Lower lobe of right lung (tissue), 2 donors: Measurements from ENCODE around the gene GREM2. TPM values are rescaled to one million over a fixed set of nuclear protein-coding genes. Genes with fewer than 3 reads are reported as not detected.

Source experiments
- ATAC-seq, 2 donors: fragments of 200-7000 bp; cut with Tn5 transposase; one replicate each; pipeline ENCODE4 v1.9.1; 2020 to 2022; ENCODE audit warnings: mild to moderate bottlenecking in 2 of 2, moderate library complexity in 2 of 2
- DNase-seq: peaks from one replicate; pipeline ENCODE4 v3.0.0-alpha.2; 2020
- H3K27ac ChIP-seq: fragments of 200-600 bp; one replicate; pipeline ENCODE4 v1.8.0; 2022
- H3K27me3 ChIP-seq: fragments of 200-600 bp; one replicate; pipeline ENCODE4 v1.8.0; 2022; ENCODE audit warnings: low read depth
- H3K36me3 ChIP-seq: fragments of 200-600 bp; one replicate; pipeline ENCODE4 v1.8.0; 2022; ENCODE audit warnings: mild to moderate bottlenecking
- H3K4me1 ChIP-seq: fragments of 200-600 bp; one replicate; pipeline ENCODE4 v1.8.0; 2022
- H3K4me3 ChIP-seq: fragments of 200-600 bp; one replicate; pipeline ENCODE4 v1.8.0; 2022; ENCODE audit warnings: mild to moderate bottlenecking
- H3K9me3 ChIP-seq: fragments of 200-600 bp; one replicate; pipeline ENCODE4 v1.8.0; 2022
- intact Hi-C: fragments of 100-400 bp; cut with DNase I; formaldehyde crosslinking; loops from one replicate; pipeline ENCODE4 v1.11.0; 2022
- total RNA-seq: library from RNA; stranded (reverse); fragmentation: NEBNext Ultra II Directional; extraction: Animal tissue kit (Norgen Biotek cat#: 25700); gene quantifications from one replicate; pipeline ENCODE4 v1.2.1, GENCODE V29; 2021
- TF ChIP-seq, protein P1 (sequence below): fragments of 200-600 bp; IDR thresholded peaks from one replicate; pipeline ENCODE4 v1.8.0; 2022; ENCODE audit warnings: antibody characterized with exemption, mild to moderate bottlenecking
- donor health status: DM: no; HTN: yes; CAD: no; lungs with severe emphysema.

Gene GREM2
- total RNA-seq, 1 donor from 2014 or later: 0.74 TPM

DNA sequence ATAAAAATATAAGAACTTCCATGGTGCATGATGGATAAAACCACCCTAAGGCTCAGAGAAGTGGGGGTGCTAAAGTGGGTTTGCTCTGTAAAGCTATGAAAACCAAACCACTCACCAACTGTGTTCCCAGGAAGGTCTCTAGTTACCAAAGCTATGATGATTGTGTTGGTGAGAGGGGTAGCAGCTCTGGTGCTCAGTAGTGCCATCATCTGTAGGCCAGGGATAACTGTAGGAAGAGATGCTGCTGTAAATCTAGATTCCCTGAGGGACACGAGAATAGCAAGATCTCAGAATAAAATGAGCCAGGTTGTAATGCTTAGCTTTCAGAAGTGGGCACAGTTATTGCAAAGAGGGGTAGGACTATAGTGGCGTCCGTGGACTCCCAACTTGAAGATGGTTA, 124.5 kb downstream of the GREM2 start:
- H3K4me1 ChIP-seq: no peaks in the 10 kb centered on the region
- DNase-seq (no peak), ATAC-seq (no peak)
- H3K27me3 ChIP-seq: no peaks in the 10 kb centered on the region
- TF ChIP-seq, protein P1, sequence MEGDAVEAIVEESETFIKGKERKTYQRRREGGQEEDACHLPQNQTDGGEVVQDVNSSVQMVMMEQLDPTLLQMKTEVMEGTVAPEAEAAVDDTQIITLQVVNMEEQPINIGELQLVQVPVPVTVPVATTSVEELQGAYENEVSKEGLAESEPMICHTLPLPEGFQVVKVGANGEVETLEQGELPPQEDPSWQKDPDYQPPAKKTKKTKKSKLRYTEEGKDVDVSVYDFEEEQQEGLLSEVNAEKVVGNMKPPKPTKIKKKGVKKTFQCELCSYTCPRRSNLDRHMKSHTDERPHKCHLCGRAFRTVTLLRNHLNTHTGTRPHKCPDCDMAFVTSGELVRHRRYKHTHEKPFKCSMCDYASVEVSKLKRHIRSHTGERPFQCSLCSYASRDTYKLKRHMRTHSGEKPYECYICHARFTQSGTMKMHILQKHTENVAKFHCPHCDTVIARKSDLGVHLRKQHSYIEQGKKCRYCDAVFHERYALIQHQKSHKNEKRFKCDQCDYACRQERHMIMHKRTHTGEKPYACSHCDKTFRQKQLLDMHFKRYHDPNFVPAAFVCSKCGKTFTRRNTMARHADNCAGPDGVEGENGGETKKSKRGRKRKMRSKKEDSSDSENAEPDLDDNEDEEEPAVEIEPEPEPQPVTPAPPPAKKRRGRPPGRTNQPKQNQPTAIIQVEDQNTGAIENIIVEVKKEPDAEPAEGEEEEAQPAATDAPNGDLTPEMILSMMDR: no peak
- H3K4me3 ChIP-seq: no peak overlapping the region
- intact Hi-C loops: no loop called here
- no peak overlapping the region for H3K27ac ChIP-seq
- H3K36me3 ChIP-seq: no peaks in the 10 kb centered on the region
- H3K9me3 ChIP-seq: no peaks in the 10 kb centered on the region

DNA sequence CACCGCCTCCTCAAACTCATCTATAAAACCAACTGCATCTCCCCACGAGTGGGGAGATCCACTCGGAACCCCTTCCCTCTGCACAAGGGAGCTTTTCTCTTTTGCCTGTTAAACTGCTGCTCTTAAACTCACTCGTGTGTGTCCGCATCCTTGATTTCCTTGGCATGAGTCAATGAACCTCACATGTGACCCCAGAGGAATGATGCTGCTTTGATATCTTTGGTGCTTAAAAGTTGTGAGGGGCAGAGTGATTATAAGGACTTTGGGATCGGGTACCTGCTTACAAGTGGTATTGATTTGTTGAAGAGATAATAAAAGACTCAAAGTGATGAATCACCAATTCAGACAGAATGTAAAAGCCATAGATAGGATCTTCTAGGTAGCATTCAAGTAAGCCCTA, 125.3 kb downstream of the GREM2 start:
- no peak for DNase-seq
- Histone ChIP-seq H3K4me3 (no peak overlapping the region), H3K9me3 (no peaks in the 10 kb centered on the region), H3K27me3 (no peaks in the 10 kb centered on the region), H3K4me1 (no peaks in the 10 kb centered on the region), H3K36me3 (no peaks in the 10 kb centered on the region), H3K27ac (no peak overlapping the region)
- no peak for ATAC-seq
- TF ChIP-seq, protein P1: no peak
- intact Hi-C loops: no loop called here

DNA sequence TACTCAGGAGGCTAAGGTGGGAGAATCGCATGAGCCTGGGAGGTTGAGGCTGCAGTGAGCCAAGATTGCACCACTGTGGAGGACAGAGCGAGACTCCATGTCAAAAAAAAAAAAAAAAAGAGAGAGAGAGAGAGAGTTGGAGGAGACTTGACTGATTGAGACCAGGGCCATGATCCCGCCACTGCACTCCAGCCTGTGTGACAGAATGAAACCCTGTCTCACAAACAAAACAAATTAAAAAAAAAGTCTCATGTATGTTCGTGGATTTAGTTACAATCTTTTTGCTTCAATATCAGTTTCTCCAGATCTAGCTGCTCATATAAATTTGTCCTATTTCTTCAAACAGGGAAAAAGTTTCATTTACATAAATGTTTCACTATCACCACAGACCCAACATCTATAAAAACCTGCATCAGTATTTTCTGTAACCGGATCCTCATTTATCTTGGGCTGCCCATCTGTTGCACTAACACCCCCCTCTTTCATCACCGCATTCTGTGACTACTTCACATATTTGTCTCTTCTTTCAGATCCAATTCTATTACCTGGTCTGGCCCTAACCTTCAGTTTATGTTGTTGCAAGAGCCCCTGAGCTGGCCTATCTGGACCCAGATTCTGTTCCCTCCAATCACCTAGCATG, 127.0 kb downstream of the GREM2 start:
- no peak for DNase-seq
- TF ChIP-seq, protein P1: no peak
- ATAC-seq: no peak
- H3K4me3 ChIP-seq: no peak overlapping the region
- H3K4me1 ChIP-seq: no peaks in the 10 kb centered on the region
- H3K9me3 ChIP-seq: no peaks in the 10 kb centered on the region
- H3K36me3 ChIP-seq: no peaks in the 10 kb centered on the region
- no peak overlapping the region for H3K27ac ChIP-seq
- intact Hi-C loops: no loop called here
- H3K27me3 ChIP-seq: no peaks in the 10 kb centered on the region

DNA sequence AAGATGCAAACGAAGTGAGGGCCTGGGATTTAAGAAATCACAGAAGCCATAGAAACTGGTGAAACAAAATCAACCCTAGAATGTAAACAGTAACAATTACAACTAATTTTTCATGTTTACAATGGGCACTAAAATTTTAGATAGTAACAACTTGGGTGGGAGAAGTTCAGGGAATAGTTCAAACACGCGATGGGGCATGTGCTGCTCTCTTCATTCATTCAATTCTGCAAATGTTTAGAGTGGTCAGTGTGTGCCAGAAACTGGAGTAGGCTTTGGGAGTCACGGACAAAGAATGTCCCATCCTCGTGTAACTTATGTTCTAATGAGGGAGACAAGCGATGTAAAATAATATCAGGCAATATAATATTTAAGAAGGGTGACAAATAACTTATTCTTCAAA, 133.4 kb downstream of the GREM2 start:
- TF ChIP-seq, protein P1: no peak
- Histone ChIP-seq H3K9me3 (no peaks in the 10 kb centered on the region), H3K27ac (no peak overlapping the region), H3K27me3 (no peaks in the 10 kb centered on the region), H3K4me3 (no peak overlapping the region), H3K4me1 (no peaks in the 10 kb centered on the region), H3K36me3 (no peaks in the 10 kb centered on the region)
- DNase-seq (no peak), ATAC-seq (no peak)
- intact Hi-C loops: no loop called here

DNA sequence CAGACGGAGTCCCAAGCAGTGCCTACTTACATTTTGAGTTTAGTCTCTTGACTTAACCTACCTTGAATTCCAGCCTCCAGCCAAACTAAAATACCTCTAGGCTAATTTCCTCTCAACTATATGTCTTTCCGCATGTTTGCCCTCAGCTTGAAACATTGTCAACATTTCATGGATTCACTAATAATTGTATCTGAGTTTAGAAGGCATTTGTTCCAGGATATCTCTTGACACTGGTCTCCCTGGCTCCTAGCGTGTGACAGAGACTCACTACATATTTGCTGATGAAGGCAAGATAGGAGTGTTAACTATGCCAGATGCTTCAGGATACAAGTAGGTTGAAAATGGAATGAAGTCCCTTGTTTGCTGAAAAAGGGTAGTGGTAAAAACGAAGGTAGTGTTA, 136.1 kb downstream of the GREM2 start:
- intact Hi-C loops: no loop called here
- H3K4me3 ChIP-seq: no peak overlapping the region
- no peaks in the 10 kb centered on the region for H3K9me3 ChIP-seq
- ATAC-seq (no peak), DNase-seq (no peak)
- no peaks in the 10 kb centered on the region for H3K36me3 ChIP-seq
- H3K27me3 ChIP-seq: no peaks in the 10 kb centered on the region
- H3K27ac ChIP-seq: no peak overlapping the region
- H3K4me1 ChIP-seq: no peaks in the 10 kb centered on the region
- TF ChIP-seq, protein P1: no peak
